Measurements from ENCODE around the gene C1orf35. TPM values are rescaled to one million over a fixed set of nuclear protein-coding genes. Genes with fewer than 3 reads are reported as not detected.
A peak's percentile ranks its signal among the peaks of the same experiment; 100 is the strongest.

Gene C1orf35
- total RNA-seq, 1 experiment from 2014 or later = 31.0 TPM

- DNase-seq = no peak
- H2AFZ ChIP-seq (ENCODE audit: low read length) = no peak overlapping the region
- no peak overlapping the region for H3K27ac ChIP-seq (ENCODE audit: insufficient read length, low read depth, low read length)
- H3K9me3 ChIP-seq (ENCODE audit: control insufficient read depth, low read depth, low read length) = no peaks in the 10 kb centered on the region
- Mint-ChIP-seq H3K9me3 (no peaks in the 10 kb centered on the region), H3K4me1 (peaks cover 11 to 12% of the 10 kb centered on the region in 2 experiments), H3K36me3 (ENCODE audit: insufficient read depth in 1 of 3, low read depth in 3 of 3) (peaks cover 27 to 57% (median 46%) of the 10 kb centered on the region in 3 experiments; a peak in 6 of 7 replicates), H3K27me3 (ENCODE audit: low read depth) (peaks cover 3% of the 10 kb centered on the region; the same call in 1 of the 2 replicates), H3K27ac (no peak overlapping the region), H3K4me3 (peak overlapping the region; percentile 82 to 95)
- H3K4ac ChIP-seq (ENCODE audit: low read depth, low read length) = no peak overlapping the region
- no peak overlapping the region for H4K5ac ChIP-seq (ENCODE audit: insufficient read length, low read depth, low read length)
- no peak overlapping the region for H3K23ac ChIP-seq (ENCODE audit: insufficient read length, low read depth, low read length)
- WGBS (ENCODE audit: extremely low coverage, insufficient read length, low lambda C conversion rate) = no CpG with 5 or more reads among the region's 15 CpGs
- no peak overlapping the region for H4K8ac ChIP-seq (replicated peaks; ENCODE audit: insufficient read length, low read depth, low read length)
- TF ChIP-seq CTCF (conservative IDR thresholded peaks at IDR 0.05) = no peak
- H4K20me1 ChIP-seq (ENCODE audit: control insufficient read depth, insufficient read depth, insufficient read length) = no peaks in the 10 kb centered on the region
- H3K9ac ChIP-seq (ENCODE audit: extremely low read depth, insufficient read length, low read length) = no peak overlapping the region
- no peak overlapping the region for H3T11ph ChIP-seq (ENCODE audit: low read length)
- no peaks in the 10 kb centered on the region for H3K79me2 ChIP-seq (ENCODE audit: insufficient read depth, low read length)
- no peaks in the 10 kb centered on the region for H3K79me1 ChIP-seq (ENCODE audit: insufficient read depth, low read depth, low read length, poor library complexity, severe bottlenecking)
- H4K91ac ChIP-seq (ENCODE audit: insufficient read length, low read depth, low read length) = no peak overlapping the region
- H2BK15ac ChIP-seq (ENCODE audit: low read depth, low read length) = no peak overlapping the region
- no peak overlapping the region for H3K56ac ChIP-seq (ENCODE audit: insufficient read length, low read depth, low read length)
- no peak overlapping the region for H3K4me2 ChIP-seq (ENCODE audit: insufficient read depth, insufficient read length, low read length)
- H3K18ac ChIP-seq (ENCODE audit: insufficient read length, low read depth, low read length) = no peak overlapping the region
- H2AK5ac ChIP-seq (ENCODE audit: insufficient read length, low read length) = no peak overlapping the region
- no peak overlapping the region for H2BK20ac ChIP-seq (ENCODE audit: low read depth, low read length, poor library complexity, severe bottlenecking)
- H3K4me1 ChIP-seq (ENCODE audit: insufficient read depth, low read length) = no peaks in the 10 kb centered on the region
- H3K27me3 ChIP-seq (ENCODE audit: insufficient read depth, low read length) = no peaks in the 10 kb centered on the region
- H2BK12ac ChIP-seq (ENCODE audit: insufficient read length, low read depth, low read length) = no peak overlapping the region
- H2BK5ac ChIP-seq (ENCODE audit: insufficient read length, low read length) = no peak overlapping the region
- H3K14ac ChIP-seq (ENCODE audit: insufficient read depth, low read length) = no peak overlapping the region
- H3K23me2 ChIP-seq (ENCODE audit: insufficient read length, low read depth, low read length, poor library complexity, severe bottlenecking) = peaks cover 5% of the 10 kb centered on the region
- no peak overlapping the region for H2BK120ac ChIP-seq (ENCODE audit: low read depth, low read length, poor library complexity, severe bottlenecking)
Measured at GRCh38 chr1:228101614-228101993, 1.5 kb downstream of the C1orf35 start.
